GM21619 (cell line): ENCODE results near the gene CCDC106.
A peak's percentile ranks its signal among the peaks of the same experiment; 100 is the strongest.

Experiments used
- ATAC-seq: cut with Tn5 transposase; IDR thresholded peaks from one replicate; pipeline ENCODE4 v1.9.1; 2021; ENCODE audit not compliant: unreplicated experiment

The CCDC106 gene

DNA sequence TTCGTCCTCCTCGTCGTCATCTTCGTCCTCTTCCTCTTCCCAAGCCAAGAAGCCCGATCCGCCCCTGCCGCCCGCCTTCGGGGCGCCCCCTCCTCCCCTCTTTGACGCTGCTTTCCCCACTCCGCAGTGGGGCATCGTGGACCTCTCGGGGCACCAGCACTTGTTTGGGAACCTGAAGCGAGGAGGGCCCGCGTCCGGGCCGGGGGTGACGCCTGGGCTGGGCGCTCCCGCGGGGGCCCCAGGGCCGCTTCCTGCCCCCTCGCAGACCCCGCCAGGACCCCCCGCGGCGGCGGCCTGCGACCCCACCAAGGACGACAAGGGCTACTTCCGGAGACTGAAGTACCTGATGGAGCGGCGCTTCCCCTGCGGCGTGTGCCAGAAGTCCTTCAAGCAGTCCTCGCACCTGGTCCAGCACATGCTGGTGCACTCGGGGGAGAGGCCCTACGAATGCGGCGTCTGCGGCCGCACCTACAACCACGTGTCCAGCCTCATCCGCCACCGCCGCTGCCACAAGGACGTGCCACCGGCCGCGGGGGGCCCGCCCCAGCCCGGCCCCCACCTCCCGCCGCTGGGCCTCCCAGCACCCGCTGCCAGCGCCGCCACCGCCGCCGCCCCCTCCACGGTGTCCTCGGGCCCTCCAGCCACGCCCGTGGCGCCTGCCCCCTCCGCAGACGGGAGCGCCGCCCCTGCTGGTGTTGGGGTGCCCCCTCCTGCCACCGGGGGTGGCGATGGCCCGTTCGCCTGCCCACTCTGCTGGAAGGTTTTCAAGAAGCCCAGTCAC, 33.9 kb upstream of the CCDC106 start:
- no peak for ATAC-seq

- no peak for ATAC-seq
Observed at GRCh38 chr19:55614711-55615542, 33.1 kb upstream of the CCDC106 start.

GRCh38 chr19:55615543-55616394, 32.2 kb upstream of the CCDC106 start:
- no peak for ATAC-seq

- ATAC-seq, result no peak
Observed at GRCh38 chr19:55616395-55616875, 31.6 kb upstream of the CCDC106 start.

DNA sequence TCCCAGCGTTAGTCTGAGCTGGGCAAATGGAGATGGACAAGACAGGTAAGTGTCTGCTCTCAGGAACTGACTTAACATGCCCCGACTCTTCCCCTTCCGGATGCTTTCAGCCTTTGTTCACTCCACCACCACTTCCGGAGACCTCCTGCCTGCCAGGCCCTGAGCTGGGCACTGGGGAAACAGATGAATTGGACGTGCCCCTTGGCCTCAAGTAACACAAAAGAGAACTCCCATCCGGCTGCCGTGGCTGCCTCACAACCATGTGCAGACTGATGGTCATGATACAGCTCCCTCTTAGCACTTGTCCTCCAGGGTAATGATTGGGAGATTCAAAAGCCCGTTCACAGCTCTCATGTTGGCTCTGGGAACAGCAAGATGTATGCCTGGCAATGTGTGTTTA, 30.6 kb upstream of the CCDC106 start:
- no peak for ATAC-seq

- no peak for ATAC-seq
Observed at GRCh38 chr19:55618426-55618825, 29.6 kb upstream of the CCDC106 start.

DNA sequence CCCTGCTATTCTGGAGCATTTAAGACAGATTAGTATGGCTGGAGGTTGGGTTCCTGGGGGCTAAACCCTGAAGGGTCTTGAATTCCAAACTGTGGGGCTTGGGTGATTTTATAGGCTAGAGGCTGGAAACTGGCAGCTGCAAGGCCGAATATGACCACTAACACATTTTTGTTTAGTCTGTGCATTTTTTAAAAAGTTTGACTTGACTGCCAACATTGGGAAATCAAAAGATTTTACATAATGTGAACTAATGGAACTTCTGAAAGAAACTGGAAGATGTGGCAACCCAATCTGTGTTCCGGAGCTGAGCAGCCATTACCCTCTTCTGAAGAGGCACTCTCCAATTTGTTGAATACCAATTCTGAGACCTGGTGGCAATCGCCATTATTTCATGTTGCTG, 28.7 kb upstream of the CCDC106 start:
- no peak for ATAC-seq

- no peak for ATAC-seq
Observed at GRCh38 chr19:55620410-55621204, 27.4 kb upstream of the CCDC106 start.

GRCh38 chr19:55621205-55621672, 26.8 kb upstream of the CCDC106 start:
- no peak for ATAC-seq

DNA sequence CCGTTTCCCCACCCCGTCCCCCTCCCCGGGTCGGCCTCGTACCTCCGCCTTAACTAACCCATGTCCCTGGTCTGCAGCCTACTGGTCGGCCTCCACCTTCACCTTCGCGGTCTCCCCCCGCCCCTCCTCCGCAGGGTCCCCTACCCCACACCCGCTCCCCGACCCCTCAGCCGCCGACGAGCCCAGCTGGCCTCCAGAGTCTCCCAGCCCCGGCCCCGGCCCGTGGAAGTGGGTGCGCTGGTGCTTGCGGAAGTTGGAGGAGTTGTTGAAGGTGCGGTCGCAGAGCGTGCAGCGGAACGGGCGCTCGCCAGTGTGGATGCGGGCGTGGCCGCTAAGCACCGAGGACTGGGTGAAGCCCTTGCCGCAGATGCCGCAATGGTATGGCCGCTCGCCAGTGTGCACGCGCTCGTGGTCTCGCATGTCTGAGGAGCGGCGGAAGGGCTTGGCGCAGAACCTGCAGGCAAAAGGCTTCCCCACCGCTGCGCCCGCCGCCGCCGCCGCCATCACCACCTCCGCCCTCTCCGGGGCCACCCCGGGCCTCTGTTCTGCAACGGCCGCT, 26.3 kb upstream of the CCDC106 start:
- ATAC-seq, result no peak

DNA sequence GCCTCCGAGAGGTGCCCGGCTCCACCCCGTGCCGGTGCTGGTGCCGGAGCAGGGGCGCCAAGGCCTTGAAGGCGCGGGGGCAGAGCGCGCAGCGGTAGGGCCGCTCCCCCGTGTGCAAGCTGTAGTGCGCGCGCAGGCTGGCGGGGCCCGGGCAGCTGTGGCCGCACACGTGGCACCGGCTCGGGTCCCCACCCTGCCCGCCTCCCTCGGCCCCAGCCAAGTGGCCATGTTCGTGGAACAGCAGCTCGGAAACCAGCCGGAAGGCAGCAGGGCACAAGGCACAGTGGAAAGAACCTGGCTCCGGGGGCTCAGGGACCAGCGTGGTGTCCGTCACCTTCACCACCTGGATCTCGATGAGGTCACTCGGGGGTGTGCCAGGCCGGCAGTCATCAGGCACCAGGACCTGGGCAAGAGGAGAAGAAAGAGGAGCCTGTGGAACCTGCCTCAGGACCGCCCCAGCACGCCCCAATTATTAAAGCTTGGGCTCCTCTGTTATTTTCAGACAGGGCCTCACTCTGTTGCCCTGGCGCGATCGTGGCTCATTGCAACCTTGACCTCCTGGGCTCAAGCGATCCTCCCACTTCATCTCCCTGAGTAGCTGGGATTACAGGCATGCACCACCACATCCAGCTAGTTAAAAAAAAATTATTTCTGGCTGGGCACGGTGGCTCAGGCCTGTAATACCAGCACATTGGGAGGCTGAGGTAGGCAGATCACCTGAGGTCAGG, 25.6 kb upstream of the CCDC106 start:
- ATAC-seq, result no peak

DNA sequence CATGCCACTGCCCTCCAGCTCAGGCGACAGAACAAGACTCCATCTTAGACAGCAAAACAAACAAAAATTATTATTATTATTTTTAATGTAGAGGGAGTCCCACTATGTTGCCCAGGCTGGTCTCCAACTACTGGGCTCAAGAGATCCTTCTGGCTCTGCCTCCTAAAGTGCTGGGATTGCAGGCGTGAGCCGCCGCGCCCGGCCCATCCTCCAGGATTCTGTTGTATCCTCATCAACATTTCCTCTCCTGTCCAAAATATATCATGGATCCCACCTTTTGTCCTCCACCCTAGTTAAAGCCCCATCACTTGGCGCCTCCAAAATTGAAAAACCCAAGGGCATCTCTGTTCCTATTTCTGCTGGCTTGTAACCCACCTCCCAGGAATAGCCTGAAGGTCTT, 24.9 kb upstream of the CCDC106 start:
- ATAC-seq, result no peak

DNA sequence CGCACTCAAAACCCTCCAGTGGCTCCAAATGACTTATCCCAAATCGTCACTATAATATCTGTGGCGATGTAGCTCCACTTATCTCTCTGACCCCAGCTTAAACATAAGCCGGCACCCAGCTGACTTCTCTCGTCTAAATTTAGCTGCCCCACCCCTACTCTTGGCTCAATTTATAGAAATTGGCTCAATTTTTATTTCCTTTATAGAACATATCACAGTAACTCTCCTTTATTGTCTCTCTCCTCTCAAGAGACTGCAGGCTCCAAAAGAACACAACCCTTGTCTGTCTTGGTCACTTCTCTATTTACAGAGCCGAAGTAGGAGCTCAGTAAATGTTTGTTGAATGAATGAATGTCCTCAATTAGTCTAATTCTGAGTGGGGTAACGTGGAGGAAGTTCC, 24.5 kb upstream of the CCDC106 start:
- no peak for ATAC-seq

GRCh38 chr19:55624109-55625003, 23.7 kb upstream of the CCDC106 start, which contains the start of gene ZNF784:
ZNF784 (minus strand) TSS chr19:55624566; CDS start chr19:55624561, 5 bp downstream.
- peak; percentile 52 for ATAC-seq

DNA sequence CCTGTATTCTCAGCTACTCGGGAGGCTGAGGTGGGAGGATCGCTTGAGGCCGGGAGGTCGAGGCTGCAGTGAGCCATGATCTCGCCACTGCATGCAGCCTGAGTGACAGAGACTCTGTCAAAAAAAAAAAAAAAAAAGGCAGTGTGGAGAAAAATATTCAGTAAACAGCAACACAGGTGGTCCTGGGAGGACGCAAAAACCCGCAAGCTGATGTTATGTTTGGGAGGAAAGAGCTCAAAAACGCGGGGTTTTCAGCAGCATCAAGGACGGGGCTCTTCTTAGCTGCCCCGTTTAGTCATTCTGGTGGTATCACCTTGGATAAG, 23.0 kb upstream of the CCDC106 start:
- no peak for ATAC-seq

- ATAC-seq, result no peak
Observed at GRCh38 chr19:55626350-55626749, 21.7 kb upstream of the CCDC106 start.

DNA sequence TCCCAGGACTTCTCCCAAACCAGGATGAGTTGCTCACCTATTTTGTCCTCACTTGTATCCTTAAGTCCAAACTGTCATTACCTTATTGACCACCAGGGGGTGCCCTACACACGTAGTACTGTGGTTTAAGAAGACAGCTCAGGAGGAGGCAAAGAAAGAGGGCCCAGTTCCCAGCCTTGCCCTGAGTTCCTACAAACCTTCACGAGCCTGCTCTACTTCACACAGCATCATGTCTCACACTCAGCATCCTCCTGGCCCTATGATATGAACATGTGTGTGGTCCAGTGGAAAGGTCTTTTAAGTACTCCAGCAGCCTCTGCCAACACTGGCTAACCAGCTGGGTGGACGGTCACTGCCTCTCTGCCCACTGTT, 15.6 kb upstream of the CCDC106 start:
- no peak for ATAC-seq

- no peak for ATAC-seq
Observed at GRCh38 chr19:55633861-55634260, 14.2 kb upstream of the CCDC106 start.
